Stimulated activated CD8-positive, alpha-beta memory T cell treated with anti-CD3 and anti-CD28 coated beads, Interleukin-12 subunit alpha, Interleukin-12 subunit beta, amount 100 ng/mL, for 1 hour (primary cell): ENCODE measurements around the gene TRMT61A.
"Not testable (repeated sequence)": the region's sequence is repeated elsewhere in the genome, so short reads cannot be mapped to it uniquely, and the experiment has no call there.

ENCODE experiments used
- DNase-seq: peaks from one replicate; pipeline ENCODE4 v3.0.0-alpha.2; 2020; ENCODE audit warnings: low read depth

The TRMT61A gene

DNA sequence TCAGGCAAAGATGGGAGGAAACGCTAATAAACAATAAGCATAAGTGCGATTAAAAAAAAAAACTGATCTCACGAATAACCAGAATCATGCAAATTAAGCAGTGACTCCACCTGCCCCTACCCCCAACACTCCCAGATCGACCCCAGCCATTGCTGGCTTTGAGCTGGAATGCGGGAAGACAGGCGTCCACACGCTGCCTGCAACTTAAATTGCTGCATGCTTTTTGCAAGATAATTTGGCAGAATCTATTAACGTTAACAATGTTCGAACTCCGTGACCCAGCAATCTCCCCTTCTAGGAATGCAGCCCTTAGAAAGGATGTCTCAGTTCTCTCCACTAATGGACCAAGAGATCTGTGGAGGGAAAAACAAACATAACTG is 5.4 kb upstream of the TRMT61A start:
- no peak for DNase-seq

DNA sequence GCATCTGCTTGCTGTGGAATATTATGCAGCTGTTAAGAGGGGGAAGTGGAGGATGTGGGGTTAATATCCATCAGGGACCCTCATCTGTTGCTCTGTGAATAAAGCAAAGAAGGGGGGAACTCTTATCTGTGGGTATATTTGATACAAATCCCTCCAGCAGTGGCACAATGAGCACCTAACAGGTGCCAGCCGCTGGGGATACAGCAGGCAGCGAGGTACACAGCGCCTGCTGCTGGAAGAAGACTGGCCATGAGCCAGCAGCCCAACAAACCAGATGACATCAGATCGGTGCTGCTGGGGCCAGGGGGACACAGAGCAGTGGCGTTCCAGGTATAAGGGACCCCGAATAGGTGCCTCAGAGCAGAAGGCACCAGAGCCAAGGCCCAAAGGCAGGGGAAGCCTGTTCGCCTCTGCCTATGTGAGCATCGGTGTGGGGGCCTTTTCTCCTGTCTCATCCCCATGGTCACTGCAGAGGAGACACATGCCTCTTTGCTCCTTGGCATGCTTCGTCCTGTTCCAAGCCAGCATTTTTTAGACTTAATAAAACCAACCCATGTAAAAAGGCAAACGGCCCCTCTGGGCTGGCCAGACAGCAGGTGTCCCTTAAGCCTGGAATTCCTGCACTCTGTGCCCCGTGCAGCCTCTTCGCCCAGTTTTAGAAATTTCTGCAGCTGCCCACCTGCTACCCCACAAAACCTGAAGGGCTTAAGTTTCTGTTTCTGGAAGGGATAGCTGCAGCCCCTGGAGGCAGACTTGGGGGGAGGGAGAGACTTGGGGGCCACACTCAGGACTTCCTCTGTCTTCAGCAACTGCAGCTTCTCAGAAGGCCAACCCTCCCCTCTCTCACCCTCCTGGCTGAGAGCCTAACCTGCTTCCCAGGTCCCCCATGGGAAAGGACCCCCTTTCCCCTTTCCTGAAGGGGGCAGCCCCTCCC is 4.7 kb upstream of the TRMT61A start:
- no peak for DNase-seq

DNA sequence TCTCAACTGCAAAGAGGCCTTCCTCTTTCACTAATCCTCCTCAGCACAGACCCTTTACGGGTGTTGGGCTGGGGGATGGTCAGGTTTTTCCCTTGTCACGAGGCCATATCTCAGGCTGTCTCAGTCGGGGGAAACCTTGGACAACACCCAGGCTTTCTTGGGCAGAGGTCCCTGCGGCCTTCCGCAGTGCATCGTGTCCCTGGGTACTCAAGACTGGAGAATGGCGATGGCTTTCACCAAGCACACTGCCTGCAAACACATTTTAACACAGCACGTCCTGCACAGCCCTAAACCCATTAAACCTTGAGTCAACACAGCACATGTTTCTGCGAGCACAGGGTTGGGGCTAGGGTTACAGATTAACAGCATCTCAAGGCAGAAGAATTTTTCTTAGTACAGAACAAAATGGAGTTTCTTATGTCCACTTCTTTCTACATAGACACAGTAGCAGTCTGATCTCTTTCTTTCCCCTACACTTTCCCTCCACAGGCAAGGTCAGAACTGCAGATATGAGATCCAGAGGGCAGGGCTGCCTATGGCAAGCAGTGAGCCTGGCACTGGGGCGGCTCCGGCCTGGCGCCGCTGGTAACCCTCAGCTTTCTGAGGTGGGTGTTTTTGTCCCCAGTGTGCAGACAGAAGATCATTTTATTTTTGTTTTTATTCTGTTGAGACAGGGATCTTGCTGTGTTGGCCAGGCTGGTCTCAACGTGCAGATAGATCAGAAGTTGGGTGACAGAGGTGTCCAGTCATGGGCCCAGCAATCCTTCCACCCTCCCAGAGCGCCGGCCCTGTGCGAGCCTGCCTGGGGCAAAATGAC is 3.4 kb upstream of the TRMT61A start:
- DNase-seq: not testable (repeated sequence)

DNA sequence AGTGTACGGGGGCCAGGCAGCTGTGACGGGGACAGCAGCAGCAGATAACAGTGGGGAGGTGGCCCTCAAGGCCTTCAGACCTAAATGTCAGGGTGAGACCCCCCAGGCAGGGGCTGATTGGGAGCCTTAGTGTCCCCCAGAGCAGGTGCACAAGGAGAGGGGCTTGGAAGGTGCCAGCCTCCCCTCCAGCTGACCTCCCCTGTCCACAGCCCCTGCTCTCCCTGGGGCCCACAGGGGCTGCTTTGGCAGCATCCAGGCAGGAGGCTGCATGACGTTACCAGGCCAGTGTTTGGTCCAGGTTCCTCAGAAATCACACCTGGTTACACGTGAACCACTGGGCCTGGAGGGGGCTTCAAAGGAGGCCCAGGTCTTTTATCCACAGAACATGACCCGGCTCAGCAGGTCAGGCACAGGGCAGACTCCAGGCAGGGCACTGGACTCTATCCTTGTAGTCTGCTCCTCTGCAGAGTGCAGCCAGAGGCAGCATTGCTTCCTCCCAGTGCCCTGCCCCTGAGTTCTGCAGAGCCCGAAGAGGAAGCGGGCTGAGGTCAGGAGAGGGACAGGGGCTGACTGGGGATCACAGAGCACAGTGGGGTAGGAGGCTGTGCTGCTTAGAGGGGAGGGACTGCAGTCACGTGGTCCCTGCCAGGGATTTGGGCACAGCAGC is 2.6 kb upstream of the TRMT61A start:
- no peak for DNase-seq

DNA sequence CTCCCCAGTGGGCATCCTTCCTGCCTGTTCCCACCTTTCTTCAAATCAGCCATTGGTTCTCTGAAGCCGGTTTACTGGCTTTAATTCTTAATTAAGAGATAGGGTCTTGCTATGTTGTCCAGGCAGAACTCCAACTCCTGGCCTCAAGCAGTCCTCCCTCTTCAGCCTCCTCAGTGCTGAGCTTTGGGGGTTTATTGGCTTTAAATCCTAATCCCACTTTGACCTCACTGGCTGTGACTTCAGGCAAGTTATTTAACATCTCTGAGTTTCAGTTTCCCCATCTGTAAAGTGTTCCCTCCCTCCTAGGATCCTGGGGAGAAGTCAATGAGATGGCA is 2.1 kb upstream of the TRMT61A start:
- no peak for DNase-seq

DNA sequence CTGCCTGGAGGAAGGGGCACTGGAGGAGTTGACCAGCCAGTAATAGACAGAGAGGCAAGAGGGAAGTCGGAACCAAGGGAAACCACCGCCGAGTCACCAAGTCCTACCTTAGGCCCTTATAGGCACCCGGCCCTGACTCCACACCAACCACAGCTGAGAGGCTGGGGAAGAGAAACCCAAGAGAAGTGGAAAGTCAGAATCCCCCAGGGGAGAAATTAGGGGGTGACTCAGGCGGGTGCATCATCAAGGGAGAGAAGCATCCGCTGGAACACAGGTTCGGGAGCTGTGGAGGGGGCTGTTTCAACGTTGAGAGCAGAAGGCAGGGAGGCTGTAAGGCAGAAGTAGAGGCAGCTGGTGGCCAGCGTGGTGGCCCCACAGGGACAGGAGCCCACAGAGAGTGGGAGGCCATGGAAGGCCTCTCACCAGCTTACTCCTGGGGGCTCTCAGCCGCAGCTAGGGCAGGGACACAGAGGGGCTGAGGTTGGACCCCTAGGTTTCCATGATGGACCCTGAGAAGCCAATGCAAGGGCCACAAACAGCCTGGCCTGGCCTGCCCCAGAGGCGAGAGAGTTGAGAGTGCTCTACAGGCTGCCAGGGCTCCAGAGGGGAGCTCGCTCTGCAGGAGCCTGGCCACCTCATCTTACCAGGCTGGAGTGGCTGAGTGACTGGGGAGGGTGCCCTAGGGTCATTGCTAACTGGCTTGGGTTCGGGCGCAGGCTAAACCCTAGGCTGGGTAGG is 1.4 kb upstream of the TRMT61A start:
- no peak for DNase-seq

DNA sequence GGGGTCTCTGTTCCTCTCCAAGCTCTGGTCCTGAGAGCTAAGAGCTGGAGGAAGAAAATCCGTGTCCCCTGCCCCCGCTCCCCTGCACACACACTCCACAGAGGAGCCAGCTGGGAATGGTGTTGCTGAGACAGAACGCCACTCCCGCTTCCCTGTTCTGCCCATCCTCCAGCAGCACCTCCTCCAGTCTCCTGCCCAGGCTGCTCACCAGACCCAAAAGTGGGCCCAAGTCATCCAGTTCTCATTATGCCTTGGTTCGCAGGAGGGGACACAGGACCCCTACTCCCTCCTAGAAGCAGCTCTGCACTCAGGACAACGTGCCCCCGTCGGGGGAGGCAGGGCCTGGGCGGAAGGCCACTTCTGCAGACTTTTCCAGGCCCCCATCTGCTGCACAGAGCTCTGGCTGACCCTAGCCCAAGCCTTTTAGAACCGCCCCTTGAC is 830 bp upstream of the TRMT61A start:
- no peak for DNase-seq

DNA sequence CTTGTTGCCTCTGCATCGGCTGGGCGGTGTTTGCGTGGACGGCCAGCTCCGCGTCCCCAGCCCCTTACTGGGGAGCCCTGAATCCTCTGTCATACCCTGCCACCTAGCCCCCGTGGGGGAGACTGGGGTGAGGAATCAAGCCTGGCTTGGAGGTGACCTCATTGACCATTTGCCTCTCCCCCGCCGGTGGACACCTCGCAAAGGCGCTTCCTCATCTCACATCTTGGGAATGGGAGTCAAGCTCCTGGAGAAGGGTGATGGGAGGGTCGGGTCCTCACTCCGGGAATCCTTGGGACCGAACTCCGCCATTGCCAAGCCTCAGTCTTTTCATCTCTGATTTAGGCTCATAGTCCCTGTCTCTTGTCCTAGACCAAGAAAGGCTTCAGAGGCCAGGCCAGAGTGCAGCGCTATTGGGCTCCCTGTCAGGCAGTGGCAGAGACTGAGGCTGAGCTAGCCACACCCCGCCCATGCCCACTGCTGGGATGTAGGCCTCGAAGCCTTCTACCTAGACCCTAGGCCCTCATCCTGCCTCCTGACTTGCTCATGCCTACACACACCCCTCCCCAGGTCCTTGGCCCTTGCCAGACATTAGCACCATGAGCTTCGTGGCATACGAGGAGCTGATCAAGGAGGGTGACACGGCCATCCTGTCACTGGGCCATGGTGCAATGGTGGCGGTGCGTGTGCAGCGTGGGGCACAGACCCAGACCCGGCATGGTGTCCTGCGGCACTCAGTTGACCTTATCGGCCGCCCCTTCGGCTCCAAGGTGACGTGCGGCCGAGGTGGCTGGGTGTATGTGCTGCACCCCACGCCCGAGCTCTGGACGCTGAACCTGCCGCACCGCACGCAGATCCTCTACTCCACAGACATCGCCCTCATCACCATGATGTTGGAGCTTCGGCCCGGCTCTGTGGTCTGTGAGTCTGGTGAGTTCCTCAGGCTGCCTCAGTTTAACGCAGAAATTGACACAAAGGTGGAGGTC is 678 bp downstream of the TRMT61A start:
- DNase-seq: no peak

DNA sequence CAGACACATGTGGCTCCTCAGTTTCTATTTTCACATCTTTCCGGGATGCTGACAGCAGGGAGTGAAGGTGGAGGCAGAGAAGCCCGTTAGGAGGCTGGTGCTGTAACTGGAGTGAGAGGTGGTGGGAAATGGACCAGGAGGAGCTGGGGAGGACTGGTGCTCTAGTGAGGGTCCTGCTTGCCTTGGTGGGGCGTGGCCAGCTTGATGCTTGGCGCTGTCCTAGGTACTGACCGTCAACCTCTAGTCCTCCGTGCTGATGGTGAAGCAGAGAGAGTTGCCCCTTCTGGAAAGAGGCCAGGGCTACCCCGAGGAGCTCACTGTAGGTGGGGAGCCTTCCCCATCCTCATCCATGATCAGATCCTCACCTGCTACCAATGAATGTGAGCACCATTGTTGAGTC is 1.4 kb downstream of the TRMT61A start:
- DNase-seq: no peak

DNA sequence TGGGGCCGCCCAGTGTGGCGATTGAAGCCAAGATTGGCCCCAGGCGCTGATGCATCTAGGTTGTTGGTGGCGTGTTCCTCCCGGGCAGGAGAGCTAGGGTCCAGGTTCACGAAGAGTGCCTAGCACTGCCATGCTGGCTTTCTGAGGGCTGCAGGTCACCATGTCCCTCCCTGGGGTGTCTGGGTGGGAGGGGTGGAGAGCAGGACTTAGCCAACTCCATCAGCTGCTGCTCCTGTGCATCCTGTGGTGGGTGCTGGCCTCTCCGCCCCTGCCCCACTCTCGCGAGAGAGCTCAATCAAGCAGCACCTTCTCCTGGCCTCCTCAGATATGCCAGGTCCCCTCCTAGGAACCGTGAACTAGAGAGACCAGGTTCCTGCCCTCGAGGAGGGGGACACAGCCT is 1.8 kb downstream of the TRMT61A start:
- DNase-seq: no peak

DNA sequence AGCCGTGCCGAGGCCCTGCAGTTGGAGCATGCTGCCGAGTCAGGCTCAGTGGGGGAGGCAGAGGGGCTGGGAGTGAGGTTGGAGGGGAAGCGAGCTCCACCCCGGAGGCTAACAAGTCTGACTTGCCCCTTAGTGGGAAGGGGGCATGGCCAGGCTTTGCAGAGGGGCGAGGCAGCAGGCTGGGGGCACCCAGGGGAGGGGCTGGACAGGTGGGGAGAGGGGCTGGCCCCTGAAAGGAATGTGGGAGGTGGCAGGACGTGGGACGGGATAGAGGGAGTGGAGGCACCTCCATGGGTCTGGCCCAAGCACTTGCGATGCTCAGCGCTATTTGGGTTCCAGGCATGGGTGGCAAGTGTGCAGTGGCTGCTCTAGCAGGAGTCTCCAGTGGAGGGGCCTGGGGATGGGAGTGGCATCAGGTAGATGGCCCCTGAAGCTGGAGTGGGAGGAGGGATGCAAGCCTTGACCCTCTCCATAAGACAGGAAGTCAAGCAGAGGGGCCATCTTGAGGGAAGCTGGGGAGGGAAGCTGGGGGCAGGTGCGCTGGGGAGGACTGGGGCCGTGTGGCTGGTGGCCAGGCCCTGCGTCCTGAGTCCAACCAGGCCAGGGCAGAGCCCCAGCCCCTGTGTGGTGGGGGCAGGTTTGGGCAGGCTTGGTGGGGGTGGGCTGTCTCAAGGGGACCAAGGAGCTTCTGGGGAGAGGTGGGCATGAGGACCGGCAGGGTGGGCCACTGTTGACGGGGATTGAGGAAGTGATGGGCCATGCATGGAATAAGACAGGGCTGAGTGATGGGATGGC is 2.6 kb downstream of the TRMT61A start:
- no peak for DNase-seq

DNA sequence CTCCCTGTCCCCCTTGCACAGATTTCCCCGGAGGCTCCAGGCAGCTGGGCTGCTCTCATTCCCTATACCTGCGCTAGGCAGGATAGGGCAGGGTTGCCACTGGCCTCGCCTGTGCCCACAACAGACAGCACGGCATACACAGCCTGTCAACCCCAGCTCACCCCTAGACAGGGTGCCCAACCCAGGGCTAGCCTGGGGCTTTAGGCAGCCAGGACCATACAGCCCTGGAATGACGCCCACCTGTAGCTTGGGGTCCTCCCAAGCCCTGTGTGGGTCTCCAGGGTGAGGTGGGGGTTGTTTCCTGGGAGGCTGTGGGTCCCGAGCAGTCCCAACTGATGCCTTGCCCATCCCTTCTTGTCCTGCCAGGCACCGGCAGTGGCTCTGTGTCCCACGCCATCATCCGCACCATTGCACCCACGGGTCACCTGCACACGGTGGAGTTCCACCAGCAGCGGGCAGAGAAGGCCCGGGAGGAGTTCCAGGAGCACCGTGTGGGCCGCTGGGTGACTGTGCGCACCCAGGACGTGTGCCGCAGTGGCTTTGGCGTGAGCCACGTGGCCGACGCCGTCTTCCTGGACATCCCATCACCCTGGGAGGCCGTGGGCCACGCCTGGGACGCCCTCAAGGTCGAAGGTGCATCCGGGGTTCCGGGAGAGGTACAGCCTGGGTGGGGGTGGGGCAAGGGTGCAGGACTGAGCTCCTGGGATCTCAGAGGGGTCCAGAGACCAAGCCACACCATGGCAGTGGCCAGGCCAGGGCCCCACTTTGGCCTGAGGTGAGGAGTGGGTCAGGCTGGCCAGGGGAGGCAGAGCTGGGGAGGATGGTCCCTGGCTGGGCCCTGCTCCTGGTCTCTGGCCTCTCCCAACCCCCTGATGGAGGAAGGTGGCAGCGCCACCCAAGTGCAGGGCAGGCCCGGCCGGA is 3.5 kb downstream of the TRMT61A start:
- no peak for DNase-seq

DNA sequence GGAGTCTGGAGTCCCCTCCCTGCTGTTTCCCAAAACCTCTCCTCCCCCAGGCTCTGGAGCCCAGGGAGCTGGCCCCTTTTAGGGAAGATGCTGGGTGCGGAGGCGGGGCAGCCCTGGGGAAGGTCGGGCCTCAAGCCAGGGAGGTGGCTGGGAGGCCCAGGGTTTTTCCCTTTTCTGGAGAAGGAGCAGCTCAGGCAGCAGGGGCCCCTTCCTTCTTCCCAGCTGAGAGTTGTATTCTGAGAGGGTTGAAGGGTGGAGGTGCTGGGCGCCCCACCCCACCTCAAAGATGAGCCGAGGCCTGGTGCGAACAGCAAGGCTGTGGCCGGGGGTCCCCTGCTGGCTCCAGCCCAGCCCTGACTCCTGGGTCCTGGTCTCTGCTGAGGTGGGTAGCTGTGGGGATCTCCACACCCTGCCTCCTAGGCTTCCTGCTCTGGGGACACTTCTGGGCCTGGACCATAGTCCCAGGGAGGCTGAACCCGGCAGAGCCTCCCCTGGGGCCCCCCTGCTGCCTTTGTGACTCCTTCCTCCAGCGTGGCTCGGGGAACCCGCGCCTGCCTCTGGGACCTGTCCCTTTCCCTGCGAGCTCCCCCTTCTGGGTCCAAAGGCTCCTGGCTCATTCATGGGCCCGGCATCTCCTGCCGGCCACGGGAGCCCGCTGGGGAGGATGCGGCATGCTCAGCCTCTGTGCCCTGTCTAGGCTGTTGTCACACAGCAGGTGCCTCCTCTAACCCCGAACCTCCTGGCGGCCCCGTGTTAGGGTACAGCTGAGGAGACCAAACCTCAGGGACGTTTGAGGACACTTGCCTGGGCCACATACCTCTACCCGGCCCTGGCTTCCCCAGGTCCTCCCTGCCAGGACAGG is 4.4 kb downstream of the TRMT61A start:
- DNase-seq: no peak

DNA sequence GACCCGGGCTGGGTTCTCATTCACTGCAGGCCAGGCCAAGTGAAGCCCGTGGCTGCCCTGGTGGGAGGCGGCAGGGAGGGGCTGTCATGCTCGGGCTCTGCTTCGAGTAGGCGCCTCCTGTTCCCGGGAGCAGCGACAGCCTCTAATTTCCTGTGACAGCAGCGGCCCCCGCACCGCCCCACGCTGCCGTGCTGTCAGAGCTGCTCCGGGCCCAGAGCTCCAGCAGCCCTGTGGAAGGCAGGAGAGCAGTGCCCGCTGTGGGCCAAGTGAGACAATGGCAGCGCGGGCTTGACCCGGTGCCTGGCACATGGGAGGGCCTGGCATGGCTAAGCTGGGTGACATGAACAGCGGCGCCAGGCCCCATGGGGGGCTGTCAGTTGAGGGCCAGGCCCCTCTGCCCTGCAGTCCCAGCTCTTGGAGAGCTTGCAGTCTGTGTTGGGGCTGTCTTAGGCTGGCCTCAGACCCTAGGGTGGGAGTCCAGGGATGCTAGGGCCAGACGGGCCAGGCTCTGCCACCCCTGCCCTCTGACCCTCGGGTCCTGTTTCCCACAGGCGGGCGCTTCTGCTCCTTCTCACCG is 5.1 kb downstream of the TRMT61A start:
- DNase-seq: no peak

DNA sequence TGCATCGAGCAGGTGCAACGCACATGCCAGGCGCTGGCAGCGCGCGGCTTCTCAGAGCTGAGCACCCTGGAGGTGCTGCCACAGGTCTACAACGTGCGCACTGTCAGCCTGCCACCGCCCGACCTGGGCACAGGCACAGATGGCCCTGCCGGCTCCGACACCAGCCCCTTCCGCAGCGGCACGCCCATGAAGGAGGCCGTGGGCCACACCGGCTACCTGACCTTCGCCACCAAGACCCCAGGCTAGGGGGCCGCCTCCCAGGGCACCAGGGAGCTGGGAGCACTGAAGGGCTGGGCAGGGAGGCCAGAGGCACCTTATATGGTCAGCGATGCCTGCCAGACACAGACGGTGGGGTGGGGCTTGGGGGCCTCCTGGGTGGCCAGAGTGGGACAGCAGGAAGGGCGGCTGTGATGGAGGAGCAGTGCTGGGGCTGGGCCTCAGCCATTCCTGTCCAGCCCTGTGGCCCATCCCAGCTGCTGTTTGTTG is 5.6 kb downstream of the TRMT61A start:
- no peak for DNase-seq

DNA sequence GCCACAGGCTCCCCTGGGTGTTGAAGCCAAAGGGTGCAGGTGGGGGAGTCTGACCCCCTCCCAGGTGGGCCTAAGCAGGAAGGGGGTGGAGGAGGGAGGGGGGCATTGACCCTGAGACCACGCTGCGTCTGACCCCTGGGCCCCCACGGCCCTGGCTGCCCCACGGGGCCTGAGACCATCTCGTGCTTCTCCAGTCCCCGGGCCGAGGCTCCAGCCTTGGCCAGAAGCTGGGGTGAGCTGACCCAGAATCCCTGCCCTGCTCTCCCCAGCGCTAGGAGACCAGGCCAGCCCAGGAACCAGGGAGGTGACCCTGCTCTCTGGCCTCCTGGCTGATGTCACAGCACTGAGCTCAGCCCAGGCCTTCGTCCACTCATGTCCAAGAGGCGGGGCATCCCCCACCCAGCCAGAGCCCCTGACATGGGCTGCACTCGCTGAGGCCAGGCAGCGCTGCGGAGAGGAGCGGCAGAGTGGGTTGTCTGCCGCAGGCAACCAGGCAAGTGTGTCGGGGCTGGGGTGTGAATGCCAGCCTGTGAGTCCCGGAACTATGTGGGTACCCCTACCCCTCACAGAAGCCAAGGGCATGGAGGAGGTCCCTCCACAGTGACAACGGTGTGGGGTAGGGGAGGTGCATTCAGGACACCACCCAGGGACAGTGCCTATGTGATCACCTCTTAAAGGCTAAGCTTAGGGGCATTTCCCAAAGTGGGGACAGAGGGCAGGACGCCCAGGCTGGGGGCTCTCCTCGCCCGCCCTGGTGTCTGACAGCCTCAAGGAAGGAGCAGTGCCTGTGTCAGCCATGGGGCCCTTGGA is 6.3 kb downstream of the TRMT61A start:
- DNase-seq: no peak
